ENCODE results near the gene ATP9A.
"Not testable (repeated sequence)": the region's sequence is repeated elsewhere in the genome, so short reads cannot be mapped to it uniquely, and the experiment has no call there.

The ATP9A gene

DNA sequence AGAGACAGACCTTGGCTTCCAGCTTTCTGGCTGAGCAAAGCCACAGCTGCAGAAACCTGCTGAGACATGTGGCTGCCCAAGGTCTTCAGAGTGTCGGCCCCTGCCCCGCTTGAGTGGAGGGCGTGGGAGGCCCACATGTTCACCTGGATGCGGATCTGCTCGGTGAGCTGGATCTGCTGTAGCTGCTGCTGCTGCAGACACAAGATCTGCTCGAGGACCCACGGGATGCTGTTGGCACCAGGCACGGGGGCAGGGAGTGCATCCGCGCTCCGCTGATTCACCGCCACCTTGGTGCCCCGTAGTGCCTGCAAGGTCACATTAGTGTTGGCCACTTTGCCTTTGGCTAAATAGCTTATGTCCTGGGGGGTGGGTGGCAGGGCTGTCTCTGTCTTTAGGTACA, 23.4 kb upstream of the ATP9A start:
- DNase-seq = no peak

DNA sequence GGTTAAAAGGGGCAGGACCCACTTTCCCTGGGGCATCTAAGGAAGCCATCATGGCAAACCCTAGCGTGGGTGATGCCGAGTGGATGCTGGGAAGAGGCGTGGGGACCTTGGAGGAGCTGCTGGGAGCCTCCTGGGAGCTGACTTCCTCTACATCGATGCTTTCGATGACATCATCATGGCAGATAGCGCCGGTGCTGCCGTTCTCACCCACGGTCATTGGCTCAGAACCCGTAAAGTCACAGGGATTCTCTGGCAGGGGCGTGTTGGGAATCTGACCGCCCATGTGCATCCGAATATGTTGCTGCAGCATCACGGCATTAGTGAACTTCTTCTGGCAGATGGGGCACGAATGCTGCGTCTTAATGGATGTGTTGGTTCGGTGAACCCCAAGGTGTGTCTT, 22.1 kb upstream of the ATP9A start:
- DNase-seq = no peak

DNA sequence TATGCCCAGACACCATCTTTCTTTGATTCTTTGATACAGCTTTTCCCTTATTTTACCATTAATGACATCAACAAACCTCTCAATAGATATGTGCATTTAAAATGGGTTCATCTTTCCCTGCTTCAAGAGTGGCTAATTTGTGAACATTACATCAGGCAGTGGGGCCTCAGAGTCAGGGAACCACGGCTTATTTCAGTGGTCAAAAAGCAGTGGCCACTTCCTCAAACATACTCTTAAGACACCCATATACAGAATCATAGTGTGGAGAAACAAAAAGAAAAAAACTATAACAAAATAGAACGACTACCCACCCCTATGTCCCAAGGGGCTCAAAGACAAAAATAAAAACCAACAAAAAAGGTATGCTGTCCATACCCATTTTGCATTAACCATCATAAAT, 21.2 kb upstream of the ATP9A start:
- no peak for DNase-seq

DNA sequence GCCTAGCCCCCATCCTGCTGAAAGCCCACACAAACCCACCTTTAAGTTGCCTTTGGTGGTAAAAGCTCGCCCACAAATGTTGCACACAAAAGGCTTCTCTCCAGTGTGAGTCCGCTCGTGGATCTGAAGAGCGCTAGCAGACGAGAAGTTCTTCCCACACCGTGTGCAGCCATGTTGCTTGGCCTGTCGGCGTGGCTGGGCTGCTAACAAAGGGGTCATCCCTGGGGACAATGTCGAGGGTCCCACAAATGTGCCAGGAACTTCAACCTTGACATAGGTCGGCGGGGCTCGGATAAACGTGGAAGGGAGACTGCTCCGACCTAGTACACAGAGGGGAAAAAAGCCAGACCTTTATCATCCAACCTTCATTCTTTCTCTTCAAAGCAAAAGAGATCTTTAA, 20.6 kb upstream of the ATP9A start:
- no peak for DNase-seq

DNA sequence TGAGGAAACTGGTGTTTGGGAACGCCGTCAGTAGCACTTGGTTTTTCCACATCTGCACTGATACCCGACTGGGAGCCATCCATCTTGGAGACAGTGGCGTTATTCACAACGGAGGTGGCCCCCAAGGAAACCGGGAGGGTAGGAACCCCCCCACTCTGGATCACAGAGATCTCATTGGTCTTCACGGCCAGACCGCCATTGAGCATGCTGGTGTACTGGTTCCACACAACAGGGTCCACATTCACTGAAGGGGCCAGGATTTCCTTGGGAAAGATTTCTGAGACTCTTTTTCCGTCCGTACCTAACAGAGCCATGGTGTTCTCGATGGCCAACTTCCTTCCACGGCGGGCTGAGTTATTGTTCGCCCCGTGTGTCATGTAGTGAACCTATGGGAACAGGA, 16.1 kb upstream of the ATP9A start:
- no peak for DNase-seq

DNA sequence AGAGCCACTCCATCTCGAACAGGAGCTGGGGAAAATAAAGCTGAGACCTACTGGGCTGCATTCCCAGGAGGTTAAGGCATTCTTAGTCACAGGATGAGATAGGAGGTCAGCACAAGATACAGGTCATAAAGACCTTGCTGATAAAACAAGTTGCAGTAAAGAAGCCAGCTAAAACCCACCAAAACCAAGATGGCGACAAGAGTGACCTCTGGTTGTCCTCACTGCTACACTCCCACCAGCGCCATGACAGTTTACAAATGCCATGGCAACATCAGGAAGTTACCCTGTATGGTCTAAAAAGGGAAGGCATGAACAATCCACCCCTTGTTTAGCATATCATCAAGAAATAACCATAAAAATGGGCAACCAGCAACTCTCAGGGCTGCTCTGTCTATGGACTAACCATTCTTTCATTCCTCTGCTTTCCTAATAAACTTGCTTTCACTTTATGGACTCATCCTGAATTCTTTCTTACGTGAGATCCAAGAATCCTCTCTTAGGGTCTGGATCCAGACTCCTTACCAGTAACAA, 10.1 kb upstream of the ATP9A start:
- DNase-seq = not testable (repeated sequence)

DNA sequence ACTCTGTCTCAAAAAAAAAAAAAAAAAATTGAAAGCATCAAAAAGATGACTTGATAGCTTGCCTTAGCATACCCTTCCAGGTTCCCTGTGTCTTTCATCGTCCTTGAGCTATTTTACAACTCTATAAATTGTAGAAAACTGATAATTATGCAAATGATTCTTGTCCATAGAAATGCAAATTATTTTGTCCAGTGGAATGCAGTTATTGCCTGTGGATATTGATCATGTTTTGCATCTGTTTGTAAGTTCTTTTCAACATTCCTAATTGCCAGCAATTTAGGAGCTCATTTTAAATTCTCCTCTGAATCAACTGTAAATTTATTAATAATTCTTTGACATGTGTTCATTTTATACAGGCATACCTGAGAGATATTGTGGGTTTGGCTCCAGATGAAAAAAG, 7.1 kb upstream of the ATP9A start:
- no peak for DNase-seq

DNA sequence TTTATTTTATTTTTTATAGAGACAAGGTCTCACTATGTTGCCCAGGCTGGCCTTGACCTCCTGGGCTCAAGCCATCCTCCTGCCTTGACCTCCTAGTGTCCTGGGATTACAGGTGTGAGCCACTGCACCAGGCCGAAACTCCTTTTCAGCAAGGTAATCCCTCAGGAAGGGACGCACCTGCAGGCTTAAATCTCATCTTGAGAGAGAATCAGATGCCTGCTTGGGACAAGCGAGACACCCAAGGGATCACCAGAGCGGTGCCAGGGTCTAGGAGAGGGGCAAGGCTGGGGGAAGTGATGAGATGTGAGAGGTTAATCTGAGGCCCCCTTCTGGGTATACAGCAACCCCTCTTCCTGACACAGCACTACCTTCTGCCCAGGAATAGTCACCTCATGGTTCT, 4.0 kb upstream of the ATP9A start:
- DNase-seq = no peak

DNA sequence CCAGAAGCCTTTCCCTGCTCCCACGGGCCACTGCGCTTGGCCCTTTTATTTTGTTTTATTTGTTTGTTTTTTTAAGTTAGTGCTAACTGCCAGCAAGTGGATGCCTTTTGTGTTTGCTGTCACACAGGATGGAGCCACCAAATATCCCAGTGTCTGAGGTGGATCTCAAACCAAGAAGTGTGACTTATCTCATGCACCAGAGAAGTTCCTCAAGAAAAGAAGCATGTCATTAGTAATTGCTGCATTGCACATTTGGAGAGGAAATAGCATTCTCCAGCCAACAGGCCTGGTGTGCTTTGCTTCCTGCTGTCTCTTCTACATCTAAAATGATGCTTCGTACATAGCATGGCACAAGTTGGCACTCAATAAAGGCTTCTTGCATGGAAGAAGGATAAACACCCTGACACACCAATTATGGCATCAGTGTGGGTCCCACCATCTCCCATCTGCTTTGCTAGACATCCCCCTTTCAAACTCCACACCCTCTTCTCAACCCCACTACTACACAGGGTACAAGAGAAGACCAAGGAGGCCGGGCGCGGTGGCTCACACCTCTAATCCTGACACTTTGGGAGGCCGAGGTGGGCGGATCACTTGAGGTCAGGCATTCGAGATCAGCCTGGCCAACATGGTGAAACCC, 1.9 kb upstream of the ATP9A start:
- no peak for DNase-seq

DNA sequence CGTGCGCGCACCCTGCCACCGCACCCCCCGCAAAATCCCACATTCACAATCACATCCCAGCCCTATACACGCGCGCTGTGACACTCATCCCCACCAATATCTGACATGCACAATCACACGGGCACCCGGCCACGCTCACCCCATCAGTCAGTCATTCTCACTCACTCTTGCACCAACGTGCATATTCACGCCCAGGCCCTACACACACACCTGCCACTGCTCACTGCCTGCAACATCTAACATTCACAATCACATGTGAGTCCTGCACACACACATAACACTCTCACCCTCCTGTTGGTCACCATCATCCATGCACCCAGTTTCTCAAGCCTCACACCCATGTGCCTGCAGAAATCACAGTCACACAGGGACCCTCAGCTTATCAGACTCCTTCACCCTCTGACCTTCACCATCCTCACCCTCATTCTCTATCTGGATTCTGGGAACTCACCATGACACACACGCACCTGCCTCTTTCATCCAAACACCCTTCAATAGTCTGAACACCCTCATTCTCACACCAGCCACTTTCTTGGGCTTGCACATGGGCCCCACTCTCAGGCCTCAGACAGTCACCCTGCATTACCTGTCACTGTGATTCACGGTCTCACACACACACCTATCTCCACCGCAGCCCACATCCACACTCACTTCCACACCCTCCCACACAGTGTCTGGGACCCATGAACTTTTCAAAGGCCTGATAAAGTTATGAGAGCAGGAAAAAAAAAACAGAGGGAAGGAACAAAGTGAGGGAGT, 748 bp upstream of the ATP9A start:
- peak in 1 of 2 experiments; percentile 16 for DNase-seq

DNA sequence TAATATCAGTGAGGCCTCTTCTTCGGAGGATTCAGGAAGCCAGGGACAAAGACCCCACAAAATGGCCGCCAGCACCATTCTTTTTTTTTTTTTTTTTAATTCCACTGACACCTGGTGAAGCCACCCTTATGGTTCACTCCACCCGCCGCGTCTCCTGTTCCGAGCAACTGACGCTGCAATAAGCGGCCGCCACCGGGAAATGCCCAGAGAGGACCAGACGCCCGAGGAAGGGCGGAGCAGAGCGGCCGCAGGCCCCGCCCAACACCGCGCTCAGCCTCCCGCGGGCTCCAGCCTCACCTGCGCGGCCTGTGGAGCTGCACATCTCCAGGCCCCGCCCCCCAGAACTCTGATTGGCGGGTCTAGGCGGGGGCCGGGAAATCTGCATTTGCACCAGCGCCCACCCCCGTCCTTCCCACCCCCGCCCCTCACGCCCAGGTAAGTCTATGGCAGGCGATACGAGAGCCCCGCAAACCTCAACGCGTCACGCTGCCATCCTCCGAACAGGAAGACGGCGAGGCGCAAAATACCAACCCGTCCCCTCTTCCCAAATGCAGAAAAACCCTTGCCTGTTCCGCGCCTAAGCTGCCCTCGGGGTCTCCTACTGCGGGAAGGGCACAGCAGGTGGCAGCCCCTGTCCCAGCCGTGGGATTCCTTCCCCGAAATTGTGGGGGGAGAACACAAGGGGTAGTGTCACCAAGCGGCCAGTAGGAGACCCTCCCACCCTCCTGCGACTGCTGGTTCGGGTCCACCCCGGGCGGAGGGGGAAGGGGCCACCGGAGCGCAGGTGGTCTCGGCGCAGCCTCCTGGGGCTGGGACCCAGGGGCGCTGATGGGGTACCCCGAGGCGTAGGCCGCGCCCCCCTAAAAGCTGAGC, 960 bp downstream of the ATP9A start:
- DNase-seq = peak; percentile 62 to 71

DNA sequence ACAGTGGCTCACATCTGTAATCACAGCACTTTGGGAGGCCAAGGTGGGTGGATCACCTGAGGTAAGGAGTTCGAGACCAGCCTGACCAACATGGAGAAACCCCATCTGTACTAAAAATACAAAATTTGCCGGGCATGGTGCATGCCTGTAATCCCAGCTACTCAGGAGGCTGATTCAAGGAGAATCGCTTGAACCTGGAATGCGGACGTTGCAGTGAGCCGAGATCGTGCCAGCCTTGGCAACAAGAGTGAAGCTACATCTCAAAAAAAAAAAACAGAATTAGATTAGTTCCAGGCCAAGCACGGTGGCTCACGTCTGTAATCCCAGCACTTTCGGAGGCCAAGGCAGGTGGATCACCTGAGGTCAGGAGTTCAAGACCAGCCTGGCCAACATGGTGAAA, 2.8 kb downstream of the ATP9A start:
- not testable (repeated sequence) for DNase-seq

DNA sequence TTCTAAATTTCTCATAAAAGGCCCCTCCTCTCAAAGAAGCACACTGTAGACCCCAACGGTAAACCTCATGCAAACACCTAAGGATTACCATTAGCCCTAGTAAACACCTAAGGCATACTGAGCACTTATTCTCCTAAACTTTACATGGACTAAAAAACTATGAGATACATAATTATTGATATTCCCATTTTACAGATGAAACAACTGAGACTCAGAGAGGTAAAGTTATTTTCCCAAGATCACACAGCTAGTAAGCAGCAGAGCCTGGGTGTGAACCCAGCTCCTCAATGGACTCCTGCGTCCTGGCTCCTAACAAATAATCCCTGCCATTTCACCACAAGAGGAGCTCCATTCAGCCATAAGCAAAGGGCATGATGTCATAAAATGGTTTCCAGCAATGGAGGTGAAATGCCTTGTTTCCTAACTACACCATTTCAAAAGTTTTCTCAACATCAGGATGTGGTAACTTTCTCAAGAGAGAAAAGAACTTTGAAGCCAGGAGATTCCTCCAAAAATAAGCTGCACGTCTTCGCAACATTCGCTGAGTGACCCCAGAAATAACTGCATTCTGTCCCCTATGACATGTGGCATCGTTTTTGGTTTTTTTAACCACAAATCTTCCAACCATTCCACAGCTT, 4.1 kb downstream of the ATP9A start:
- no peak for DNase-seq

DNA sequence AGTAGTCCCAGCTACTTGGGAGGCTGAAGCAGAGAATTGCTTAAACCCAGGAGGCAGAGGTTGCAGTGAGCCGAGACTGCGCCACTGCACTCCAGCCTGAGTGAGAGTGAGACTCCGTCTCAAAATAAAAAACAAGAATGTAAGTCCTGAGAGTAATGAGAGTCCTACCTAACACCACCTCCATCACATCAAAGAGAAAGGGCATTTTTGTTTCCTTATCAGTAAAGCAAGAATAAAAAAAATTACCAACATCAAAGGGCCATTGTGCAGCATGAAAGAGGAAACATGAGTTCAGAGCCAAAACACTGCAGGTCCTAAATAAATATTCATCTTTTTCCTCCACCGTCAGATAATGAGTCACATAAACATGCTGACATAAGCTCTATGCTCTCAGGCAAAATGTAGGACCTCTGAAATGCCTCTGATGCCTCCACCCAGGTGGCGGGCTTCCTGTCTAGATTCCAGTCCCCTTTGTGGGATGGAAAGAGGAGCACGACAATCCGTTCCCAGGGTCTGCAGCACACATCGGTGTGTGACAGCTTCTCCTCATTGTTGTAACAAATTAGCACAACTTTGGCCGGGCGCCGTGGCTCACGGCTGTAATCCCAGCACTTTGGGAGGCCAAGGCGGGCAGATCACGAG, 7.2 kb downstream of the ATP9A start:
- DNase-seq = no peak

DNA sequence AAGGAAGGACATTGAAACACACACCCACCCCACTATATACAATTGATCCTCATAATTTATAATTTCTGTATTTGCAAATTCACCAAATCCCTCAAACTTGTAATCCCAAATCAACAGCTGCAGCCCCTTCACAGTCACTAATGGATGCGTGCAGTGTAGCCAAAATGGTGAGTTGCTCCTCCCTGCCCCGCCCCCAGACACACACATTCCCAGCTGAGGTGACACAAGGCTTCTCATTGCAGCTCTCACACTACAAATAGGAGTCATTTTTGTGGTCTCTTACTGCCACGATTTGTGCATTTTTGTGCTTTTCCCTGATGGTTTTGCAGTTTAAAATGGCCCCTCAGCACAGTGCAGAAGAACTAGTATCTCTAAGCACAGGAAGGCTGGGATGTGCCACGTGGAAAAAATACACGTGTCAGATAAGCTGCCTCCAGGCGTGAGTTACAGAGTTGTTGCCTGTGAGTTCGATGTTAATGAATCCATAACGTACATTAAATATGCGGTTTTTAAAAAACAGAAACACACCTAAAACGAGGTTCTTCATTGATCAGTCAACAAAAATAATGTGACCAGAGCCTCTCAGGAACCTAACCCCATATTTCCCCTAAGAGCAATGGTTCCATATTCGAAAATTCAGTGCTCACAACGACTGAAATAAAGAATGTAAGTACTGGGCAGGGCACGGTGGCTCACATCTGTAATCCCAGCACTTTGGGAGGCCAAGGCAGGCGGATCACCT, 8.2 kb downstream of the ATP9A start:
- no peak for DNase-seq

DNA sequence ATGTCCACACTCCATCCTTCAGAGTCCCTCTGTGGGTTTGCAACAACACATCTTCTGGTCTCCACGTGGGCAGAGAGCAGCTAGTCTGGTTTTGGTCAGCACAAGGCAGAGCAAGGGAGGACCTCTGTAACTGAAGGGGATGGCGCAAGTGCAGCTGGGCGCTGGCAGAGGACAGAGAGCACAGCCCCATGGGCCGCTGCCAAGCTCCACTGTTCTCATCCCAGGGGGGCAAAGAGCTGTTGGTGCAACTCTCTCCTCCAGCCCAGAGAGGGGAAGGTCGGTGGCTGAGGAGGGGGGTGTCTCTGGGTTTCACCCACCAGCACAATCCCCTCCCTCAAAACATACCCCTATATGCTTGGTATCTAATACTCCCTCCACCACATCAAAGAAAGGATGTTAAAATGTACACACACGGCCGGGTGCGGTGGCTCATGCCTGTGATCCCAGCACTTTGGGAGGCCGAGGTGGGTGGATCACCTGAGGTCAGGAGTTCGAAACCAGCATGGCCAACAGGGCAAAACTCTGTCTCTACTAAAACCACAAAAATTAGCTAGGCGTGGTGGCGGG, 9.1 kb downstream of the ATP9A start:
- DNase-seq = no peak

DNA sequence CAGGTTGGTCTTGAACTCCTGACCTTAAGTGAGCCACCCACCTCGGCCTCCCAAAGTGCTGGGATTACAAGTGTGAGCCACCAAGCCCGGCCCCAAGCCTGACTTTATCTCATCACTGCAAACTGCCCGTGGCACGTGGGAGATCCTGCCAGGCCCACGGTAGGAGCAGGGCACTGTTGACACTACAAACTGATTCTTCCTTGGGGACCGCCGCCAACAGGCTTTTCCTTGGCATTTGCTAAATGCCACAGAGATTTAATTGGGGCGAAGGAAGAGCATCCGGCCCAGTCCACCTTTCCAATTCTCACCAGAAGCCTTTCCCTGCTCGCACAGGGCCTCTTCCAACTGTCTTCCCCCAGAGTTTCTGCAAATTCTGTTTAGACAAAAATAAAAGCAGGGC, 11.0 kb downstream of the ATP9A start:
- DNase-seq = no peak

DNA sequence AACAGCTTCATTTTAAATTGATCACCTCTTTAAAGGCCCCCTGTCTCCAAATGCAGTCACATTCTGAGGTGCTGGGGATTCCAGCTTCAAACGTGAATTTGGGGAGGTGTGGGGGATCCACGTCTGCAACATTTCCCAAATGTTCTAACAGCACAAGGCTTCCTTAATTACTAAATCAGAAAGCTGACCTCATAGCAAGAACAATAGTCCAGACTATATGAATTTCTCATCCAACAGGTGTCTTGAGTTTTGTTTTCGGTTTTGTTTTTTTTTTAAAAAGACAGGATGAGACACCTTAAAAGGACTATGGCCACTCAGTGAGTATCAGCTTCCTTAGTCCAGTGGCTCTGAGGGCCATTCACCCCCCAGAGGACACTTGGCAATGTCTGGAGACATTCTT, 11.5 kb downstream of the ATP9A start:
- no peak for DNase-seq

DNA sequence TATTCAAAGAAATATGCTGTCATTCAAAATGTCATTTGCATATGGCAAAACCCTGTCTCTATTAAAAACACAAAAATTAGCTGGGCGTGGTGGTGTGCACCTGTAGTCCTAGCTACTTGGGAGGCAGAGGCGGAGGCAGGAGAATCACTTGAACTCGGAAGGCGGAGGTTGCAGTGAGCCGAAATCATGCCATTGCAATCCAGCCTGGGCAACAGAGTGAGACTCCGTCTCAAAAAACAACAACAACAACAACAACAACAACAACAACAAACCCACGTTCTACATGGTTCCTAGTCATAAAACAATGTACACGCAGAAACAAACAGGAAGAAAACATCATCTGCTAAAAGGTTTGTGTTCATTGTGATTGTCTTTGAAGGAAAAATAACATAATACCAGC, 15.0 kb downstream of the ATP9A start:
- DNase-seq = not testable (repeated sequence)

DNA sequence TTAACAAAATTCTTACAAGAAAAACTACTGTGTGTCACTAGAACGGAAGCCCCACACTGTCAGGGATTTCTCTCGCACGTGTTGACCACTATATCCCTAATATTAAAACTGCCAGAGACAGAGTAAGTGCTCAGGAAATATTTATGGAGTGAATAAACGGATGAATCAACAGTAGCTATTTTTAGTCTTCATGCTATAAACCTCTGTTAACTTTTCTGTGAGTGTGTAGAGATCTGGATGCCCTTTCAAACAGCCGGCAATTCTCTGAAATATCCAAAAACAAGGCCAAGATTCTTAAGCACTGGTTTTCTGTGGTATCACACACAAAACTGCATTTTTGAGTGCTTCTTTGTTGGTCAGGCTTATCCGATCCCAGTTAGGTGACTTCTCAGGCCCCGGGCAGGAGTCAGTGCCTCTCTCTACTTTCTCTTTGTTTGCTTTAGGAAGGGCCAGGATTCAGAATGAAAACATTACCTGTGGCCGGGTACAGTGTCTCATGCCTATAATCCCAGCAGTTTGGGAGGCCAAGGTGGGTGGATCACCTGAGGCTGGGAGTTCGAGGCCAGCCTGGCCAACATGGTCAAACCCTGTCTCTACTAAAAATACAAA, 15.7 kb downstream of the ATP9A start:
- DNase-seq = no peak
